IMR-90 (cell line): ENCODE data around the gene NAPB.
A peak's percentile ranks its signal among the peaks of the same experiment; 100 is the strongest.

Experiments used
- CTCF ChIP-seq: conservative IDR thresholded peaks from 2 replicates; pipeline ENCODE4 v1.5.1; 2012; ENCODE audit warnings: mild to moderate bottlenecking, low read depth, low read length, improper control_type of control experiment
- MAZ ChIP-seq: IDR thresholded peaks from 2 replicates; pipeline ENCODE4 v1.6.1; 2012; ENCODE audit warnings: low read depth, mild to moderate bottlenecking, low read length, improper control_type of control experiment, moderate library complexity, borderline replicate concordance
- POLR2A ChIP-seq: IDR thresholded peaks from 2 replicates; pipeline ENCODE4 v1.6.1; 2012; ENCODE audit warnings: mild to moderate bottlenecking, low read depth, low read length
- RAD21 ChIP-seq: IDR thresholded peaks from 2 replicates; pipeline ENCODE4 v1.6.1; 2012; ENCODE audit warnings: low read length, improper control_type of control experiment

- peak; percentile 47 for TF ChIP-seq CTCF
- TF ChIP-seq POLR2A: no peak
- TF ChIP-seq RAD21: peak; percentile 37
- TF ChIP-seq MAZ: no peak
Observed at GRCh38 chr20:23446505-23446904, 25.2 kb upstream of the NAPB start.
